Progenitor cell of endocrine pancreas (in vitro differentiated cells): ENCODE measurements around the gene LAMP5. TPM values are rescaled to one million over a fixed set of nuclear protein-coding genes. Genes with fewer than 3 reads are reported as not detected.

ENCODE experiments used
- DNase-seq: peaks from one replicate; pipeline ENCODE4 v3.0.0; 2021; ENCODE audit warnings: low spot score; ENCODE audit not compliant: unreplicated experiment
- H3K27ac Mint-ChIP-seq: 2 replicates; pipeline ENCODE4 v1.8.0; 2021; ENCODE audit warnings: mild to moderate bottlenecking, moderate library complexity, mixed read lengths
- H3K27me3 Mint-ChIP-seq: 2 replicates; pipeline ENCODE4 v1.8.0; 2021; ENCODE audit warnings: mixed read lengths
- H3K36me3 Mint-ChIP-seq: 2 replicates; pipeline ENCODE4 v1.8.0; 2022; ENCODE audit warnings: mixed read lengths; ENCODE audit not compliant: insufficient read depth
- H3K4me1 Mint-ChIP-seq: 2 replicates; pipeline ENCODE4 v1.8.0; 2021; ENCODE audit warnings: low read depth, mixed read lengths
- H3K4me3 Mint-ChIP-seq: 2 replicates; pipeline ENCODE4 v1.8.0; 2021; ENCODE audit warnings: low read depth, mild to moderate bottlenecking, moderate library complexity, mixed read lengths
- H3K9me3 Mint-ChIP-seq: 2 replicates; pipeline ENCODE4 v1.8.0; 2021; ENCODE audit warnings: low read depth, mixed read lengths
- CTCF ChIP-seq: fragments of 200-600 bp; sonication (generic); IDR thresholded peaks from one replicate; pipeline ENCODE4 v1.5.0; 2021; ENCODE audit warnings: antibody characterized with exemption, mild to moderate bottlenecking; ENCODE audit not compliant: unreplicated experiment
- total RNA-seq: library from RNA; stranded (reverse); gene quantifications from 2 replicates; pipeline ENCODE4 v1.2.1, GENCODE V29; 2021

The LAMP5 gene
- total RNA-seq, 1 donor from 2014 or later = not detected

- H3K4me3 Mint-ChIP-seq = no peak overlapping the region
- H3K27ac Mint-ChIP-seq = no peak overlapping the region
- H3K9me3 Mint-ChIP-seq = no peaks in the 10 kb centered on the region
- DNase-seq = no peak
- no peaks in the 10 kb centered on the region for H3K4me1 Mint-ChIP-seq
- H3K27me3 Mint-ChIP-seq = peaks cover 80% of the 10 kb centered on the region
- no peaks in the 10 kb centered on the region for H3K36me3 Mint-ChIP-seq
- TF ChIP-seq CTCF = no peak
These were observed 8.0 kb upstream of the LAMP5 start for GRCh38 chr20:9506280-9506821.

DNA sequence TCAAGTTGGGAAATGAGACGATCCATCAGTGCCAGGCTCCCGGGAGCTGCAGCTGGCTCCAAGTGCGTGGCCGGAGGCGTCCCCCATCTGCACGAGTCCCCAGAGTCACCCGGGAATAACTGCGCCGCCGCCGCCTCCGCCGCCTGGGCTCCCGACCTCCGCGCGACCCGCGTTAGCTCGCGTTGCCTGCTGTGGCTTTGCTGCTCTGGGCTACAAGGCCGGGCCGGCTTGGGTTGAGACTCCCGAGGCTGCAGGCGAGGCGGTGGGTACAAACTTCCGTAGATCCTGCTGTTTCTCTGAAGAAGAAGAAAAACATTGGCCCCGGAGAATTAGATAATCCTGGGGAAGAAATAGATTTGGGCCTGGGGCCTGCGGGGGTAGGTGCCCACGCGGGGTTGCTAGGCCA lies 7.4 kb upstream of the LAMP5 start:
- Mint-ChIP-seq H3K9me3 (no peaks in the 10 kb centered on the region), H3K27ac (no peak overlapping the region), H3K27me3 (peaks cover 86% of the 10 kb centered on the region), H3K4me3 (no peak overlapping the region), H3K36me3 (no peaks in the 10 kb centered on the region), H3K4me1 (no peaks in the 10 kb centered on the region)
- DNase-seq = no peak
- no peak for TF ChIP-seq CTCF

GRCh38 chr20:9507544-9508239 lies 6.7 kb upstream of the LAMP5 start:
- H3K4me3 Mint-ChIP-seq = no peak overlapping the region
- H3K4me1 Mint-ChIP-seq = no peaks in the 10 kb centered on the region
- H3K27me3 Mint-ChIP-seq = peaks cover 86% of the 10 kb centered on the region
- no peak for DNase-seq
- no peak for TF ChIP-seq CTCF
- H3K9me3 Mint-ChIP-seq = no peaks in the 10 kb centered on the region
- no peaks in the 10 kb centered on the region for H3K36me3 Mint-ChIP-seq
- H3K27ac Mint-ChIP-seq = no peak overlapping the region

DNA sequence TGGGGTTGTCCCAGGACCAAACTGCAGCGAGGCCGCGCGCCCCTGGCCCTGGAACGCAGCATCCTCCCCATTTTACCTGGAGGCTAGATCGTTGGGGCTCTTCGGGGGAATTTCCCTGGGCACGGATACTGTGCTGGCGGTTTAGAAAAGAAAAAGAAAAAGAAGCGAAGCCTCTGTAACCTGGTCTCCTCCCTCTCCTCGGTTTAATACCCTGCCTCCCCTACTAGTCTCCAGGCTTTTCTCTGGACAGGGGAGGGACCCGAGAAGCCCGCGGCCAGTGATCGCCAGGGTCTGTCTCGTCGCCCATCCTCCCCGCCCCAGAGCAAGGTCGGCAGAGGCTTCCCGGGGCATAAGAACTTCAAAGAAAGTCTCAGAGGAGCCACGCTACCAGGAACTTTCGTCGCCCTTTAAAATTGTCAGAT lies 6.1 kb upstream of the LAMP5 start:
- H3K27ac Mint-ChIP-seq = no peak overlapping the region
- no peak for DNase-seq
- peaks cover 85% of the 10 kb centered on the region for H3K27me3 Mint-ChIP-seq
- no peaks in the 10 kb centered on the region for H3K9me3 Mint-ChIP-seq
- H3K4me1 Mint-ChIP-seq = no peaks in the 10 kb centered on the region
- no peak for TF ChIP-seq CTCF
- no peaks in the 10 kb centered on the region for H3K36me3 Mint-ChIP-seq
- no peak overlapping the region for H3K4me3 Mint-ChIP-seq

DNA sequence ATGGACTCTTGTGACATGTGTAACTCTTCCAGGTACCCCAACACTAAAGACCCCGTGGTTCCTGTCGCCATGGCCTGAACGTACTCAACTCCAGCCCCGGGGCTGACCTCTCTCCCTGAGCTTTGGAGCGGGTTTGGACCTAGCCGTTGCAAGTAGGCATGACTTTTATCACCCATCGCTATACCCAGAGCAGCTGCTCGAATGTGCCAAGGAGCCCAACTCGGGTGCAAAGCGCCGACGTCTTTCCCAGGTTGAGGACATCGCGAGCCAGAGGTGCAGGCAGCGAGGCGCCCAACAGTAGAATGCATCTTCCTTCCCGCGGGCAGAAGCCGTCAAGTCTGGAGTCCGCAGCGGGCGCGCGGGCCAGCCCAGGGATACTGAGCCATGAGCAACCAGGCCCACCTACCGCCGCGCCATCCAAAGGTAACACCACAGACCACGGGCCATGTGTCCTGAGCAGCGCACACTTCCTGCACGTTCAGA lies 5.7 kb upstream of the LAMP5 start:
- H3K9me3 Mint-ChIP-seq = no peaks in the 10 kb centered on the region
- TF ChIP-seq CTCF = no peak
- no peak for DNase-seq
- H3K27ac Mint-ChIP-seq = no peak overlapping the region
- H3K27me3 Mint-ChIP-seq = peaks cover 85% of the 10 kb centered on the region
- H3K36me3 Mint-ChIP-seq = no peaks in the 10 kb centered on the region
- H3K4me1 Mint-ChIP-seq = no peaks in the 10 kb centered on the region
- no peak overlapping the region for H3K4me3 Mint-ChIP-seq
